Measurements from ENCODE around the gene TMEM82.

TMEM82 gene

GRCh38 chr1:15744122-15744679 is 1.9 kb downstream of the TMEM82 start:
- H3K27me3 Mint-ChIP-seq (ENCODE audit: low read depth, poor library complexity): peaks cover 5% of the 10 kb centered on the region
- H3K4me1 Mint-ChIP-seq: peaks cover 43% of the 10 kb centered on the region
- no peaks in the 10 kb centered on the region for H3K9me3 Mint-ChIP-seq
- H3K27ac Mint-ChIP-seq: peak overlapping the region; percentile 54
- TF ChIP-seq, protein P1, sequence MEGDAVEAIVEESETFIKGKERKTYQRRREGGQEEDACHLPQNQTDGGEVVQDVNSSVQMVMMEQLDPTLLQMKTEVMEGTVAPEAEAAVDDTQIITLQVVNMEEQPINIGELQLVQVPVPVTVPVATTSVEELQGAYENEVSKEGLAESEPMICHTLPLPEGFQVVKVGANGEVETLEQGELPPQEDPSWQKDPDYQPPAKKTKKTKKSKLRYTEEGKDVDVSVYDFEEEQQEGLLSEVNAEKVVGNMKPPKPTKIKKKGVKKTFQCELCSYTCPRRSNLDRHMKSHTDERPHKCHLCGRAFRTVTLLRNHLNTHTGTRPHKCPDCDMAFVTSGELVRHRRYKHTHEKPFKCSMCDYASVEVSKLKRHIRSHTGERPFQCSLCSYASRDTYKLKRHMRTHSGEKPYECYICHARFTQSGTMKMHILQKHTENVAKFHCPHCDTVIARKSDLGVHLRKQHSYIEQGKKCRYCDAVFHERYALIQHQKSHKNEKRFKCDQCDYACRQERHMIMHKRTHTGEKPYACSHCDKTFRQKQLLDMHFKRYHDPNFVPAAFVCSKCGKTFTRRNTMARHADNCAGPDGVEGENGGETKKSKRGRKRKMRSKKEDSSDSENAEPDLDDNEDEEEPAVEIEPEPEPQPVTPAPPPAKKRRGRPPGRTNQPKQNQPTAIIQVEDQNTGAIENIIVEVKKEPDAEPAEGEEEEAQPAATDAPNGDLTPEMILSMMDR (IDR thresholded peaks at IDR 0.05): no peak
- H3K36me3 Mint-ChIP-seq (ENCODE audit: low read depth): no peaks in the 10 kb centered on the region
- no peak overlapping the region for H3K4me3 Mint-ChIP-seq
- no peak for DNase-seq

DNA sequence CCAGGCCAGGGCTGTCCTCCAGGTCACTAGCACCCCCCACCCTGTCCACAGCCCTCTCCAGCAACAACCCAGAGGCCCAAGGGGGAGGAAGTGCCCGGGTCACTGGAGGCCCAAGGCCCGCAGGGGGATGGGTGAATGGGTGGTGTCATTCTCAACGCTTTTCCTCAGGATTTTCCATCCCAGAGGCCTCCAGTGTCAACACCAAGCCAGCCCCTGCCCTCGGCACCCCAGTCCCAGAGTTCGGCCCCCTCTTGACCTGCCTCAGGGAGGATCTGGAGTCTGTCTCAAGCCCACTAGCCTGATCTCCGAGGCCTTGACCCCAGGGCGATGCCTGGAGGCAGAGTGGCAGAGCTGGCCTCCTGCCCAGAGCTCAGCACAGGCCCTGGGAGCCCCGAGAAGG is 5.1 kb downstream of the TMEM82 start:
- Mint-ChIP-seq H3K27me3 (ENCODE audit: low read depth, poor library complexity) (peaks cover 6% of the 10 kb centered on the region), H3K36me3 (ENCODE audit: low read depth) (no peaks in the 10 kb centered on the region), H3K9me3 (no peaks in the 10 kb centered on the region), H3K4me1 (peaks cover 46% of the 10 kb centered on the region), H3K4me3 (no peak overlapping the region), H3K27ac (no peak overlapping the region)
- TF ChIP-seq, protein P1 (IDR thresholded peaks at IDR 0.05): no peak
- no peak for DNase-seq

DNA sequence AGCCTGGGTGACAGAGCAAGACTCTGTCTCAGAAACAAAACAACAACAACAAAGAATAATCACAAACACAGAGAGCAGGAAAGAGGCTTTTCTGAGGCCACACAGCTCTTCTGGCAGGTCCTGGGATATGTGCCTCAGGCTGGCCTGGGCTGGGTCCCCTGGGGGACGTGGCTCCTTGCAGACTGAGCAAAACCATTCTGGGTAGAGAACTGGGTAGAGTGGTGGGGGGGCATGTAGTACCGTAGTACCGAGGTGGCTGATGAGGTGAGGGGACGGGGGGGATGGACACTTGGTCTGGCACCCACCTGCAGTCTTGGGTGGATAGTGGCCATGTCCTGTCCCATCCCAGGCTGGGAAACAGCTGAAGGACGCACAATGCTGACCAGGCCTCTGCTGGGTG is 6.0 kb downstream of the TMEM82 start:
- no peaks in the 10 kb centered on the region for H3K9me3 Mint-ChIP-seq
- H3K27me3 Mint-ChIP-seq (ENCODE audit: low read depth, poor library complexity): peaks cover 9% of the 10 kb centered on the region
- no peaks in the 10 kb centered on the region for H3K36me3 Mint-ChIP-seq (ENCODE audit: low read depth)
- H3K4me3 Mint-ChIP-seq: no peak overlapping the region
- no peak for DNase-seq
- H3K4me1 Mint-ChIP-seq: peaks cover 45% of the 10 kb centered on the region
- TF ChIP-seq, protein P1 (IDR thresholded peaks at IDR 0.05): no peak
- no peak overlapping the region for H3K27ac Mint-ChIP-seq

GRCh38 chr1:15748690-15749398 is 6.5 kb downstream of the TMEM82 start:
- DNase-seq: no peak

DNA sequence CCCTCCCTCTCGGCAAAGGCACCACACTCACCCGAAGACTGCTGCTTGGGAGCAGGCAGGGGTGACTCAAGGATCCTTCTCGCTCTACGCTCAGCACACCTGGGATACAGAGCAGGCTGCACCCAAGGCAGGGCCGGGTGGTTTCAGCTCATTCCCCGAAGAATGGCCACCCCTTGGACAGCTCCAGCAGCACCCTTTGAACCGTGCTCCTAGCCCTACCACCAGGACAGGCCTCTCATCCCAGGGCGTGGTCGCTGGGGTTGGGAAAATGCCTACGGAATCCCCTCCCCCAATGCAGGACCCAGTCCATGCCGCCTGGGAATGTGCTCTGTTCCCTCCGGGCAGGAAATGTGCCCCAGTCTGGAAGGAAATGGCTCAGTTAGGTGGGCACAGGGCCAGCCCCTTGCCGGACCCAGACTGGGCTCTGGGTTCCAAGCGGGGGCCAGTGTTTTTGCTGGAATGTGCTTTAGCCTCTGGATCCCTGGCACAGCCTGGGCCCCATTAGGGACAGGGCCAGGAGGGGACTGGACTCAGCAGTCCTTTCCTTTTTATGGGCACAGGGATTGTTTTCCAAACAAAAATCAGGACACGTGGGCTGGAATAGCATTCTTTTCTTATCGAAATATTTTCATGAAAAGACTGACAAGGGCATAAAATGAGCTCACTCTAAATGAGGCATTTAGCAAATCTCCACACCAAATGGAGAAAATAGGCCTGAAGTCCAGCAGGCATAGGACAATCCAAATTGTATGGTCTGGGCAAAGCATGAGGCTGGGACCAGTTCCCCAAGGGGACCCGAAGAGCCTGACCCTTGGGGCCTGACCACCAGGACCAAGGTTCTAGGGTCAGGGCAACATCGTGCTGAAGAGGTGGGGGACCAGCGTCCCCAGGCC is 7.3 kb downstream of the TMEM82 start:
- Mint-ChIP-seq H3K4me3 (no peak overlapping the region), H3K9me3 (no peaks in the 10 kb centered on the region), H3K36me3 (ENCODE audit: low read depth) (no peaks in the 10 kb centered on the region), H3K4me1 (peaks cover 43% of the 10 kb centered on the region), H3K27me3 (ENCODE audit: low read depth, poor library complexity) (peaks cover 9% of the 10 kb centered on the region), H3K27ac (no peak overlapping the region)
- DNase-seq: no peak
- TF ChIP-seq, protein P1 (IDR thresholded peaks at IDR 0.05): no peak

More at GRCh38 chr1:15748690-15749398, 6.5 kb downstream of the TMEM82 start:
- peaks cover 47% of the 10 kb centered on the region for H3K4me1 Mint-ChIP-seq
- H3K27me3 Mint-ChIP-seq (ENCODE audit: low read depth, poor library complexity): peaks cover 9% of the 10 kb centered on the region
- H3K27ac Mint-ChIP-seq: no peak overlapping the region
- TF ChIP-seq, protein P1 (IDR thresholded peaks at IDR 0.05): no peak
- no peaks in the 10 kb centered on the region for H3K9me3 Mint-ChIP-seq
- H3K36me3 Mint-ChIP-seq (ENCODE audit: low read depth): no peaks in the 10 kb centered on the region
- H3K4me3 Mint-ChIP-seq: no peak overlapping the region

All from nephron progenitor cell (in vitro differentiated cells).